ENCODE results near the gene ITGB3. TPM values are rescaled to one million over a fixed set of nuclear protein-coding genes. Genes with fewer than 3 reads are reported as not detected.

ITGB3 gene
- total and polyA plus RNA-seq, 8 donors, result 9.4 to 12.0 (median 10.6) TPM

DNA sequence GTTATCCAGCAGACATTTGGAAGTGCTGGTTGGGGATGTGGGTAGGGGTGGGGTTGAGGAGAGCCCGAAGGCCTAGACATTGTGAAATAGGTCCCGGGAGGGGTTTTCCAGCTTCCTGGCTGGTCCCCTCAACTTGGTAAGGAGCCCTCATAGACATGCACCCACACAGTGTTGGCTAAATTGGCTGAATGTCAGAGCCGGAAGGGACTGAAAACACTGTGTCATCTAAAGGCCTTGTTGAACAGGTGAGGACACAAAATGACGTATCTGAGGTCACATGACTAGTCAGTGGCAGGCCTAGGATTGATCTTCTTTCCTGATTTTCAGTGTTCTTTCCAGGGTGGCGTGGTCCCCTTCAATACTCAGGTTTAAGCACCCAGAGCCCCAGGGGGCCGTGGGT lies 27.6 kb downstream of the ITGB3 start:
- Histone ChIP-seq H3K4me3 (no peak overlapping the region), H3K27me3 (no peaks in the 10 kb centered on the region), H3K4me1 (peaks cover 32 to 54% of the 10 kb centered on the region in 2 donors), H3K27ac (peak overlapping the region in 1 of 2 donors; percentile 18), H3K36me3 (no peaks in the 10 kb centered on the region), H3K9me3 (no peaks in the 10 kb centered on the region)
- intact Hi-C loops (cut with DNase I), result no loop called here
- ATAC-seq (no peak), DNase-seq (no peak)
- TF ChIP-seq CTCF (IDR thresholded peaks at IDR 0.05), result no peak

GRCh38 chr17:47285003-47285402 lies 31.4 kb downstream of the ITGB3 start:
- H3K4me1 ChIP-seq, result peaks cover under 1 to 16% of the 10 kb centered on the region in 2 donors
- no peak overlapping the region for H3K4me3 ChIP-seq
- no peaks in the 10 kb centered on the region for H3K27me3 ChIP-seq
- no peaks in the 10 kb centered on the region for H3K9me3 ChIP-seq
- H3K27ac ChIP-seq, result no peak overlapping the region
- H3K36me3 ChIP-seq, result no peaks in the 10 kb centered on the region
- no peak for ATAC-seq
- no peak for DNase-seq
- TF ChIP-seq CTCF (IDR thresholded peaks at IDR 0.05), result no peak
- intact Hi-C loops (cut with DNase I), result no loop called here

DNA sequence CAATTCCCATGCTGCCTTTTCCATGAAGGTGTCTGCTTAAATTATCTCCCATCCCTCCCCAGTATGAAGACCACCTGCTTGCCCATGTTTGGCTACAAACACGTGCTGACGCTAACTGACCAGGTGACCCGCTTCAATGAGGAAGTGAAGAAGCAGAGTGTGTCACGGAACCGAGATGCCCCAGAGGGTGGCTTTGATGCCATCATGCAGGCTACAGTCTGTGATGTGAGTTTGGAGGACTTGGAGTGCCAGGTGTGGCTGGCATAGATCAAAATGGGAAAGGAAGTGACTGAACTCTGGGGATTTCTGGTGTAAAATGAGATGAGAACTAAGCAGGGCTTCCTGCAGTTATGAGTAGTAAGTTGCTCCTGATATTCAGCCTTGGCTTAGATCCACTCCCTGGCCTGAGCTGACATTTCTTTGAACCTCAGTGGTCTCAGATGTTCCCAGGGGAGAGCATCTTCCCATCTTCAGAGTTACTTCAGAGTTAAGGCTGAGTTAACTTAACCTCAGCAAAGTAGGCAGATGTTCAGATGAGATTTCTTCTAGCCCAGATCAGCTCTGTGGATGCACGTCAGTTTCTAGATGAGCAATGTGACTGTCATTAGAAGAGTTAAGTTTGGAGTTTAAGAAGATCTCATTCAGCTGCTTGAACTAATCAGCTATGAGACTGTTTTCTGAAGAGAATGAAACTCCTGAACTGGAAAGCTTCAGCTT lies 32.7 kb downstream of the ITGB3 start:
- DNase-seq (no peak), ATAC-seq (no peak)
- Histone ChIP-seq H3K36me3 (no peaks in the 10 kb centered on the region), H3K27me3 (no peaks in the 10 kb centered on the region), H3K9me3 (no peaks in the 10 kb centered on the region), H3K4me1 (peaks cover 0 to 4% of the 10 kb centered on the region in 2 donors), H3K4me3 (no peak overlapping the region), H3K27ac (no peak overlapping the region)
- intact Hi-C loops (cut with DNase I), result no loop called here
- no peak for TF ChIP-seq CTCF (IDR thresholded peaks at IDR 0.05)

DNA sequence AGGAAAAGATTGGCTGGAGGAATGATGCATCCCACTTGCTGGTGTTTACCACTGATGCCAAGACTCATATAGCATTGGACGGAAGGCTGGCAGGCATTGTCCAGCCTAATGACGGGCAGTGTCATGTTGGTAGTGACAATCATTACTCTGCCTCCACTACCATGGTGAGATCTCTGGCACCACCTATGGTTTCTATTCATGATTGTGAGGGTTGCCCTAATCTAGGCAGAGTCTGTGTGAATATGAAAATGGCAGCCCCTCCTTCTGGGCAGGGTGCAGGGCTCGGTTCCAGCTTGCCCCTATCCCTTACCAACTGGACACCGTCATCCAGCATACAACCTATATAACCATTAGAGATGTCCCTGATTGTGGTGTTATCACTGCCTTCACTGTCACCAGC lies 33.4 kb downstream of the ITGB3 start:
- H3K27me3 ChIP-seq, result no peaks in the 10 kb centered on the region
- H3K4me3 ChIP-seq, result no peak overlapping the region
- TF ChIP-seq CTCF (IDR thresholded peaks at IDR 0.05), result no peak
- H3K4me1 ChIP-seq, result no peaks in the 10 kb centered on the region
- DNase-seq (no peak), ATAC-seq (no peak)
- intact Hi-C loops (cut with DNase I), result no loop called here
- H3K36me3 ChIP-seq, result peaks cover 0 to 1% of the 10 kb centered on the region in 2 donors
- no peaks in the 10 kb centered on the region for H3K9me3 ChIP-seq
- H3K27ac ChIP-seq, result no peak overlapping the region

DNA sequence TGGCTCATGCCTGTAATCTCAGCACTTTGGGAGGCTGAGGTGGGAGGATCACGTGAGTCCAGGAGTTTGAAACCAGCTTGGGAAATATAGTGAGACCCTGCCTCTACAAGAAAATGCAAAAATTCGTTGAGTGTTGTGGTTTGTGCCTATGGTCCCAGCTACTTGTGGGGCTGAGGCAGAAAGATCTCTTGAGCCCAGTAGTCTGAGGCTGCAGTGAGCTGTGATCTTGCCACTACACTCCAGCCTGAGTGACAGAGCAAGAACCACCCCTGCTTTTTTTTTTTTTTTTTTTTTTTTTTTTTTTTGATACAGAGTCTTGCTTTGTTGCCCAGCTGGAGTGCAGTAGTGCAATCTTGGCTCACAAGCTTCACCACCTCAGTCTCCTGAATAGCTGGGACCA lies 34.0 kb downstream of the ITGB3 start:
- Histone ChIP-seq H3K27me3 (no peaks in the 10 kb centered on the region), H3K27ac (no peak overlapping the region), H3K36me3 (peaks cover 0 to 4% of the 10 kb centered on the region in 2 donors), H3K4me3 (no peak overlapping the region), H3K9me3 (no peaks in the 10 kb centered on the region), H3K4me1 (no peaks in the 10 kb centered on the region)
- ATAC-seq, result no peak
- intact Hi-C loops (cut with DNase I), result no loop called here
- no peak for DNase-seq
- no peak for TF ChIP-seq CTCF (IDR thresholded peaks at IDR 0.05)
